WTC11 (cell line): ENCODE results near the gene LIF. TPM values are rescaled to one million over a fixed set of nuclear protein-coding genes. Genes with fewer than 3 reads are reported as not detected.

Source experiments
- ATAC-seq: fragments of 200-7000 bp; cut with Tn5 transposase; 2 replicates; pipeline ENCODE4 v1.10.0; 2021; ENCODE audit warnings: mild to moderate bottlenecking, moderate library complexity
- CTCF ChIA-PET: fragments of 300-600 bp; sonication (Branson Sonifier 250); formaldehyde crosslinking; loops from one replicate; lab custom pipeline; 2021; ENCODE audit warnings: antibody characterized with exemption; lab: Charles Lee
- POLR2A ChIA-PET: fragments of 350-600 bp; sonication (Branson Sonifier 250); formaldehyde crosslinking; loops from one replicate; lab custom pipeline; 2021; ENCODE audit warnings: antibody characterized with exemption; lab: Charles Lee
- DNase-seq: peaks from one replicate; pipeline ENCODE4 v3.0.0; 2021; ENCODE audit warnings: low spot score
- H3K27ac Mint-ChIP-seq: 2 replicates; pipeline ENCODE4 v1.8.0; 2021; ENCODE audit warnings: mixed read lengths
- H3K27me3 Mint-ChIP-seq: 2 replicates; pipeline ENCODE4 v1.8.0; 2021; ENCODE audit warnings: low read depth, mild to moderate bottlenecking, moderate library complexity, mixed read lengths
- H3K36me3 Mint-ChIP-seq: 2 replicates; pipeline ENCODE4 v1.8.0; 2021; ENCODE audit warnings: mixed read lengths
- H3K4me1 Mint-ChIP-seq: 2 replicates; pipeline ENCODE4 v1.8.0; 2022; ENCODE audit warnings: mixed read lengths
- H3K4me3 Mint-ChIP-seq: 2 replicates; pipeline ENCODE4 v1.8.0; 2021; ENCODE audit warnings: mild to moderate bottlenecking, moderate library complexity, mixed read lengths
- H3K9me3 Mint-ChIP-seq: 2 replicates; pipeline ENCODE4 v1.8.0; 2021; ENCODE audit warnings: mixed read lengths
- AFF4 ChIP-seq: sonication (generic); formaldehyde crosslinking; IDR thresholded peaks from 2 replicates; pipeline ENCODE4 v1.8.1; 2023; ENCODE audit warnings: mild to moderate bottlenecking, missing genetic modification reagents, borderline replicate concordance
- ARID4B ChIP-seq: sonication (generic); formaldehyde crosslinking; IDR thresholded peaks from 2 replicates; pipeline ENCODE4 v1.8.0; 2023; ENCODE audit warnings: missing genetic modification reagents, mild to moderate bottlenecking, borderline replicate concordance
- CREM ChIP-seq: sonication (generic); formaldehyde crosslinking; IDR thresholded peaks from 2 replicates; pipeline ENCODE4 v1.8.1; 2022; ENCODE audit warnings: mild to moderate bottlenecking, missing genetic modification reagents, moderate library complexity
- E2F1 ChIP-seq: sonication (generic); formaldehyde crosslinking; IDR thresholded peaks from 2 replicates; pipeline ENCODE4 v1.8.0; 2022; ENCODE audit warnings: mild to moderate bottlenecking, missing genetic modification reagents
- E2F4 ChIP-seq: sonication (generic); formaldehyde crosslinking; IDR thresholded peaks from 2 replicates; pipeline ENCODE4 v1.8.1; 2022; ENCODE audit warnings: low read depth, mild to moderate bottlenecking, moderate library complexity, missing genetic modification reagents, borderline replicate concordance
- ELF4 ChIP-seq: sonication (generic); formaldehyde crosslinking; IDR thresholded peaks from 2 replicates; pipeline ENCODE4 v1.8.1; 2022; ENCODE audit warnings: low read depth, mild to moderate bottlenecking, moderate library complexity, missing genetic modification reagents
- ERG ChIP-seq: fragments of 250-450 bp; sonication (Bioruptor Pico); IDR thresholded peaks from 2 replicates; pipeline ENCODE4 v1.8.0; 2021; ENCODE audit warnings: mild to moderate bottlenecking
- FOXP1 ChIP-seq: sonication (generic); formaldehyde crosslinking; IDR thresholded peaks from 2 replicates; pipeline ENCODE4 v1.8.0; 2022; ENCODE audit warnings: missing genetic modification reagents, mild to moderate bottlenecking, moderate library complexity, borderline replicate concordance
- IRF1 ChIP-seq: sonication (generic); formaldehyde crosslinking; IDR thresholded peaks from 2 replicates; pipeline ENCODE4 v1.8.0; 2023; ENCODE audit warnings: missing genetic modification reagents
- KAT7 ChIP-seq: sonication (generic); formaldehyde crosslinking; IDR thresholded peaks from 2 replicates; pipeline ENCODE4 v1.8.1; 2023; ENCODE audit warnings: missing genetic modification reagents, mild to moderate bottlenecking, borderline replicate concordance
- NFE2L1 ChIP-seq: sonication (generic); formaldehyde crosslinking; IDR thresholded peaks from 2 replicates; pipeline ENCODE4 v1.8.1; 2023; ENCODE audit warnings: missing genetic modification reagents
- NR1H2 ChIP-seq: sonication (generic); formaldehyde crosslinking; IDR thresholded peaks from 2 replicates; pipeline ENCODE4 v1.9.0; 2021; ENCODE audit warnings: mild to moderate bottlenecking, moderate library complexity, missing genetic modification reagents
- OVOL2 ChIP-seq: fragments of 250-450 bp; sonication (Bioruptor Pico); IDR thresholded peaks from 2 replicates; pipeline ENCODE4 v1.9.0; 2021; ENCODE audit warnings: mild to moderate bottlenecking, borderline replicate concordance
- TCF7 ChIP-seq: sonication (generic); formaldehyde crosslinking; IDR thresholded peaks from 2 replicates; pipeline ENCODE4 v1.8.0; 2022; ENCODE audit warnings: mild to moderate bottlenecking, low read depth, missing genetic modification reagents, moderate library complexity
- TEAD1 ChIP-seq: sonication (generic); formaldehyde crosslinking; IDR thresholded peaks from 2 replicates; pipeline ENCODE4 v1.8.0; 2022; ENCODE audit warnings: mild to moderate bottlenecking, missing genetic modification reagents
- ZMAT4 ChIP-seq: fragments of 250-450 bp; sonication (Bioruptor Pico); IDR thresholded peaks from 2 replicates; pipeline ENCODE4 v1.9.0; 2021; ENCODE audit warnings: mild to moderate bottlenecking
- ZNF121 ChIP-seq: sonication (generic); formaldehyde crosslinking; IDR thresholded peaks from 2 replicates; pipeline ENCODE4 v1.8.0; 2023; ENCODE audit warnings: missing genetic modification reagents
- ZNF219 ChIP-seq: sonication (generic); formaldehyde crosslinking; IDR thresholded peaks from 2 replicates; pipeline ENCODE4 v1.8.0; 2023; ENCODE audit warnings: missing genetic modification reagents, mild to moderate bottlenecking, borderline replicate concordance
- ZNF232 ChIP-seq: sonication (generic); formaldehyde crosslinking; IDR thresholded peaks from 2 replicates; pipeline ENCODE4 v1.8.0; 2022; ENCODE audit warnings: mild to moderate bottlenecking, missing genetic modification reagents
- ZNF396 ChIP-seq: fragments of 250-450 bp; sonication (Bioruptor Pico); IDR thresholded peaks from 2 replicates; pipeline ENCODE4 v1.8.0; 2021; ENCODE audit warnings: mild to moderate bottlenecking, moderate library complexity, borderline replicate concordance
- ZNF416 ChIP-seq: fragments of 250-450 bp; sonication (Bioruptor Pico); IDR thresholded peaks from 2 replicates; pipeline ENCODE4 v1.9.0; 2021; ENCODE audit warnings: mild to moderate bottlenecking, inconsistent platforms
- ZNF423 ChIP-seq: fragments of 250-450 bp; sonication (Bioruptor Pico); IDR thresholded peaks from 2 replicates; pipeline ENCODE4 v2.1.2; 2022; ENCODE audit warnings: mild to moderate bottlenecking, moderate library complexity
- total RNA-seq: library from RNA; stranded (reverse); gene quantifications from 3 replicates; pipeline ENCODE4 v1.2.3, GENCODE V29; 2021

The LIF gene
- total RNA-seq, 1 experiment from 2014 or later = 7.2 TPM

GRCh38 chr22:30248484-30248883 lies 1.9 kb upstream of the LIF start (continued):
- TF ChIP-seq TCF7 (no peak), ZMAT4 (CRISPR knock-in tag) (no peak), CREM (CRISPR knock-in tag) (no peak), ERG (no peak), ZNF416 (CRISPR knock-in tag) (no peak), ZNF396 (CRISPR knock-in tag) (no peak), AFF4 (no peak), E2F1 (no peak), ZNF219 (CRISPR knock-in tag) (no peak), FOXP1 (CRISPR knock-in tag) (no peak), ZNF423 (CRISPR knock-in tag) (no peak), ZNF232 (CRISPR knock-in tag) (no peak), E2F4 (CRISPR knock-in tag) (no peak), IRF1 (no peak), NFE2L1 (no peak)

GRCh38 chr22:30247974-30248373 lies 1.4 kb upstream of the LIF start:
- Mint-ChIP-seq H3K27me3 (no peaks in the 10 kb centered on the region), H3K27ac (no peak overlapping the region), H3K9me3 (no peaks in the 10 kb centered on the region), H3K36me3 (peaks cover 12% of the 10 kb centered on the region; the same call in 1 of the 2 replicates), H3K4me3 (no peak overlapping the region; the same call in 1 of the 2 replicates), H3K4me1 (peaks cover 49% of the 10 kb centered on the region)
- CTCF ChIA-PET = interaction anchor here (0.8 kb wide), 1 partner anchor 40 kb away, joined by 3 read pairs; no protein-coding TSS in a partner anchor
- ATAC-seq = no peak
- DNase-seq = no peak
- POLR2A ChIA-PET = no interaction called here
- TF ChIP-seq FOXP1 (CRISPR knock-in tag) (no peak), NR1H2 (no peak), KAT7 (CRISPR knock-in tag) (no peak), ZNF121 (CRISPR knock-in tag) (no peak), ARID4B (CRISPR knock-in tag) (no peak), OVOL2 (CRISPR knock-in tag) (no peak), TEAD1 (CRISPR knock-in tag) (no peak), ELF4 (CRISPR knock-in tag) (no peak)
